MCF 10A (cell line): Measurements from ENCODE around the gene IL20RA. TPM values are rescaled to one million over a fixed set of nuclear protein-coding genes. Genes with fewer than 3 reads are reported as not detected.
A peak's percentile ranks its signal among the peaks of the same experiment; 100 is the strongest.

Source experiments
- BruUV-seq: library from RNA; stranded (reverse); fragments of 400-500 nt; replicated peaks from 2 replicates; lab custom pipeline; 2021; lab: Mats Ljungman, UMichigan
- CTCF ChIA-PET: fragments of 300-600 bp; sonication (Branson Sonifier 250); formaldehyde crosslinking; extraction: SDS; loops from one replicate; lab custom pipeline; 2021; ENCODE audit warnings: antibody characterized with exemption, inconsistent platforms; lab: Yijun Ruan, JAX
- POLR2A ChIA-PET: fragments of 300-600, 350-650 bp; sonication (Branson Sonifier 250); formaldehyde crosslinking; extraction: SDS; loops from one replicate; lab custom pipeline; 2020; ENCODE audit warnings: antibody characterized with exemption, inconsistent platforms; lab: Yijun Ruan, JAX
- DNase-seq: peaks from one replicate; pipeline ENCODE4 v3.0.0-alpha.2; 2018; ENCODE audit not compliant: unreplicated experiment
- H3K27ac Mint-ChIP-seq: one replicate; pipeline ENCODE4 v1.8.0; 2022; ENCODE audit warnings: mild to moderate bottlenecking, low read depth, mixed read lengths; ENCODE audit not compliant: unreplicated experiment
- H3K27me3 Mint-ChIP-seq: one replicate; pipeline ENCODE4 v1.8.0; 2022; ENCODE audit warnings: mixed read lengths; ENCODE audit not compliant: insufficient read depth, unreplicated experiment
- H3K36me3 Mint-ChIP-seq: one replicate; pipeline ENCODE4 v1.8.0; 2022; ENCODE audit warnings: mild to moderate bottlenecking, moderate library complexity, mixed read lengths; ENCODE audit not compliant: insufficient read depth, unreplicated experiment
- H3K4me1 Mint-ChIP-seq: one replicate; pipeline ENCODE4 v1.8.0; 2022; ENCODE audit warnings: mixed read lengths; ENCODE audit not compliant: insufficient read depth, unreplicated experiment
- H3K4me3 Mint-ChIP-seq: one replicate; pipeline ENCODE4 v1.8.0; 2022; ENCODE audit warnings: mild to moderate bottlenecking, moderate library complexity, mixed read lengths; ENCODE audit not compliant: unreplicated experiment
- H3K9me3 Mint-ChIP-seq: one replicate; pipeline ENCODE4 v1.8.0; 2022; ENCODE audit warnings: mixed read lengths; ENCODE audit not compliant: unreplicated experiment
- intact Hi-C: fragments of 100-400 bp; cut with micrococcal nuclease; formaldehyde crosslinking; loops from 2 replicates; pipeline ENCODE4 v1.14.1; 2022
- total RNA-seq: library from RNA; stranded (reverse); gene quantifications from 2 replicates; pipeline ENCODE4 v1.2.3, GENCODE V29; 2022
- TF ChIP-seq, protein P1 (sequence below): fragments of 200-600 bp; IDR thresholded peaks from one replicate; pipeline ENCODE4 v1.8.0; 2022; ENCODE audit warnings: antibody characterized with exemption, mild to moderate bottlenecking; ENCODE audit not compliant: unreplicated experiment

Gene IL20RA
- total RNA-seq, 1 experiment from 2014 or later, result 0.23 TPM

DNA sequence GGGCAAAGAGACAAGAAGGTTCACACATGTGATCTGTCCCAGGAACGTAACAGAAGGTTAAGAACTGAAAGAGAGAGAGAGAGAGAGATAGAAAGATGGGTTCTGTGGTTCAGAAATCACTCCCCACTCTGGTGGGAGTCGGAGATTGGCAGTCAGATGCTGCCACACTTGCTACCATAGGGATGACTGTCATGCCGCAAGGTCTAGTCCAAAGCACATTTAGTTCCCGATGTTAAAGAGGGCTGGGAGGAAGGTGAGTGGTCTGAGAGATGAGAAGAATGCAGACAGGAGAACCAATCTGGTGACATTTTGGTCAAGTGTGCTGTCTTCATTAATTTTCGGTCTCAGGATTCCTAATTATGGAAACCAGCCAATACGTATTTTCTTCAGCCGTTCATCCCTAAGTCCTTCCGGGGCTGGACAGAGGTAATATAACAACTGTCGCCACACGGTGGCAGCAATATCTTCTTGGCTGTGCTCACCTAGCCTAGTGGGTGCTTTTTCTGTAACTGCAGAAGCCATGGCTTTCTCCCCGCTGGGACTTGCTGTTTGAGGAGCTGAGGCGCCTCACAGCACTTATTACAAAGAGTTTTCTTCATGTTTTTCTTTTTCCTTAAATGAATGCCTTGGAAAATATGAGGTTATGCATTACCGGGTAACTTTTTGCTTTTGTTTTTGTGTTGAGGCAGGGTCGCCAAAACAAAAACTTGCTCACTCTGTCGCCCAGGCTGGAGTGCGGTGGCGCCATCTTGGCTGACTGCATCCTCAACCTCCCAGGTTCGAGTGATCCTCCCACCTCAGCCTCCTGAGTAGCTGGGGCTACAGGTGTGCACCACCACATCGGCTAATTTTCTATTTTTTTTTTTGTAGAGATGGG, 76.7 kb downstream of the IL20RA start:
- no TSS peak for BruUV-seq
- no peaks in the 10 kb centered on the region for H3K27me3 Mint-ChIP-seq
- DNase-seq, result peak; percentile 85
- H3K27ac Mint-ChIP-seq, result no peak overlapping the region
- CTCF ChIA-PET, result interaction anchor here (0.5 to 5.4 kb wide), 22 partner anchors 11 to 674 kb away, joined by 3 to 57 read pairs (median 3); no protein-coding TSS in a partner anchor
- H3K4me1 Mint-ChIP-seq, result peaks cover 5% of the 10 kb centered on the region
- intact Hi-C loops, result loop anchor here (1.0 to 5.0 kb wide), 4 partner anchors 46 to 674 kb away; no protein-coding TSS in a partner anchor
- TF ChIP-seq, protein P1, sequence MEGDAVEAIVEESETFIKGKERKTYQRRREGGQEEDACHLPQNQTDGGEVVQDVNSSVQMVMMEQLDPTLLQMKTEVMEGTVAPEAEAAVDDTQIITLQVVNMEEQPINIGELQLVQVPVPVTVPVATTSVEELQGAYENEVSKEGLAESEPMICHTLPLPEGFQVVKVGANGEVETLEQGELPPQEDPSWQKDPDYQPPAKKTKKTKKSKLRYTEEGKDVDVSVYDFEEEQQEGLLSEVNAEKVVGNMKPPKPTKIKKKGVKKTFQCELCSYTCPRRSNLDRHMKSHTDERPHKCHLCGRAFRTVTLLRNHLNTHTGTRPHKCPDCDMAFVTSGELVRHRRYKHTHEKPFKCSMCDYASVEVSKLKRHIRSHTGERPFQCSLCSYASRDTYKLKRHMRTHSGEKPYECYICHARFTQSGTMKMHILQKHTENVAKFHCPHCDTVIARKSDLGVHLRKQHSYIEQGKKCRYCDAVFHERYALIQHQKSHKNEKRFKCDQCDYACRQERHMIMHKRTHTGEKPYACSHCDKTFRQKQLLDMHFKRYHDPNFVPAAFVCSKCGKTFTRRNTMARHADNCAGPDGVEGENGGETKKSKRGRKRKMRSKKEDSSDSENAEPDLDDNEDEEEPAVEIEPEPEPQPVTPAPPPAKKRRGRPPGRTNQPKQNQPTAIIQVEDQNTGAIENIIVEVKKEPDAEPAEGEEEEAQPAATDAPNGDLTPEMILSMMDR, result peak; percentile 51
- H3K9me3 Mint-ChIP-seq, result no peaks in the 10 kb centered on the region
- H3K4me3 Mint-ChIP-seq, result no peak overlapping the region
- POLR2A ChIA-PET, result interaction anchor here (0.6 to 5.1 kb wide), 5 partner anchors 11 to 719 kb away, joined by 3 to 55 read pairs (median 5); no protein-coding TSS in a partner anchor
- H3K36me3 Mint-ChIP-seq, result no peaks in the 10 kb centered on the region

GRCh38 chr6:136964398-136964797, 80.4 kb downstream of the IL20RA start:
- ChIA-PET POLR2A (interaction anchor here (2.3 kb wide), 1 partner anchor 49 kb away, joined by 7 read pairs; no protein-coding TSS in a partner anchor), CTCF (interaction anchor here (0.6 to 2.4 kb wide), 3 partner anchors 49 to 677 kb away, joined by 3 to 12 read pairs (median 7); no protein-coding TSS in a partner anchor)
- Mint-ChIP-seq H3K9me3 (no peaks in the 10 kb centered on the region), H3K27ac (no peak overlapping the region), H3K27me3 (no peaks in the 10 kb centered on the region), H3K36me3 (no peaks in the 10 kb centered on the region), H3K4me1 (peaks cover 5% of the 10 kb centered on the region), H3K4me3 (no peak overlapping the region)
- intact Hi-C loops, result no loop called here
- BruUV-seq, result no TSS peak
- no peak for DNase-seq
- TF ChIP-seq, protein P1, result no peak

DNA sequence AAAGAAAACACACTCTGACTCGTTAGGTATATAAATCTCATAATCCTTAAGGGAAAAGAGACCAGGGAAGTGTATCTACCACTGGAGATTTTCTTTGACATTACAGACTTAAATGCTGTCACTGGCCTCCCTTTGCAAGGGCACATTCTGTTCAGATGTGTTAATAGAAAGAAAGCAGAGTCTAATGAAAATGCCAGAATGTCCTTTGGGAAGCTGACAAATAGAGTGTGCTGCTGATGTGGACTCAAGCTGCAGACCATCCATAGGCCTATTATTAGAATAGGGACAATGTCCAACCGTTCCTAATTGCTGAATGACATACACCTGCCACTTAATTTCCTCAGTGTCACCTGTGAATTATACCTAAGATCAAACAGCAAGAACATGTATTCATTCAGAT, 81.5 kb downstream of the IL20RA start:
- no peaks in the 10 kb centered on the region for H3K27me3 Mint-ChIP-seq
- no peaks in the 10 kb centered on the region for H3K9me3 Mint-ChIP-seq
- no peak for DNase-seq
- H3K4me1 Mint-ChIP-seq, result no peaks in the 10 kb centered on the region
- POLR2A ChIA-PET, result no interaction called here
- TF ChIP-seq, protein P1, result no peak
- intact Hi-C loops, result no loop called here
- H3K4me3 Mint-ChIP-seq, result no peak overlapping the region
- no TSS peak for BruUV-seq
- no peaks in the 10 kb centered on the region for H3K36me3 Mint-ChIP-seq
- no peak overlapping the region for H3K27ac Mint-ChIP-seq
- CTCF ChIA-PET, result interaction anchor here (1.0 to 2.4 kb wide), 3 partner anchors 48 to 118 kb away, joined by 4 to 12 read pairs (median 7); no protein-coding TSS in a partner anchor

GRCh38 chr6:136962661-136963060, 82.1 kb downstream of the IL20RA start:
- Mint-ChIP-seq H3K27ac (no peak overlapping the region), H3K4me1 (no peaks in the 10 kb centered on the region), H3K27me3 (no peaks in the 10 kb centered on the region), H3K36me3 (no peaks in the 10 kb centered on the region), H3K9me3 (no peaks in the 10 kb centered on the region), H3K4me3 (no peak overlapping the region)
- POLR2A ChIA-PET, result interaction anchor here (0.6 kb wide), 1 partner anchor 254 kb away, joined by 3 read pairs; no protein-coding TSS in a partner anchor
- no TSS peak for BruUV-seq
- TF ChIP-seq, protein P1, result no peak
- CTCF ChIA-PET, result interaction anchor here (2.4 kb wide), 1 partner anchor 51 kb away, joined by 12 read pairs; no protein-coding TSS in a partner anchor
- intact Hi-C loops, result no loop called here
- DNase-seq, result no peak
